ENCODE data around the gene GABARAP. TPM values are rescaled to one million over a fixed set of nuclear protein-coding genes. Genes with fewer than 3 reads are reported as not detected.

Gene GABARAP
- total RNA-seq, 2 donors from 2014 or later, result 212 to 247 TPM

GRCh38 chr17:7208754-7209460, 33.3 kb downstream of the GABARAP start:
- Mint-ChIP-seq H3K4me3 (no peak overlapping the region), H3K36me3 (ENCODE audit: low read depth) (no peaks in the 10 kb centered on the region), H3K27me3 (peaks cover 8% of the 10 kb centered on the region), H3K27ac (peak overlapping the region; percentile 85), H3K4me1 (peaks cover 54% of the 10 kb centered on the region)
- H3K9me3 ChIP-seq (ENCODE audit: control insufficient read depth, low read length, poor library complexity, severe bottlenecking), result no peaks in the 10 kb centered on the region
- DNase-seq (no peak), ATAC-seq (no peak)

GRCh38 chr17:7208027-7208571, 34.1 kb downstream of the GABARAP start:
- peaks cover 50% of the 10 kb centered on the region for H3K4me1 Mint-ChIP-seq
- peak overlapping the region; percentile 100 for H3K27ac Mint-ChIP-seq
- H3K9me3 ChIP-seq (ENCODE audit: control insufficient read depth, low read length, poor library complexity, severe bottlenecking), result no peaks in the 10 kb centered on the region
- ATAC-seq (no peak), DNase-seq (no peak)
- H3K4me3 Mint-ChIP-seq, result no peak overlapping the region
- no peaks in the 10 kb centered on the region for H3K36me3 Mint-ChIP-seq (ENCODE audit: low read depth)
- peaks cover 8% of the 10 kb centered on the region for H3K27me3 Mint-ChIP-seq

GRCh38 chr17:7207120-7208001, 34.9 kb downstream of the GABARAP start:
- Mint-ChIP-seq H3K4me3 (no peak overlapping the region), H3K4me1 (peaks cover 50% of the 10 kb centered on the region), H3K27me3 (peaks cover 6% of the 10 kb centered on the region), H3K27ac (peak overlapping the region; percentile 100), H3K36me3 (ENCODE audit: low read depth) (no peaks in the 10 kb centered on the region)
- DNase-seq (no peak), ATAC-seq (no peak)
- H3K9me3 ChIP-seq (ENCODE audit: control insufficient read depth, low read length, poor library complexity, severe bottlenecking), result no peaks in the 10 kb centered on the region

- Mint-ChIP-seq H3K4me1 (peaks cover 44% of the 10 kb centered on the region), H3K27ac (peak overlapping the region; percentile 100), H3K4me3 (peak overlapping the region; percentile 90), H3K27me3 (no peaks in the 10 kb centered on the region), H3K36me3 (ENCODE audit: low read depth) (no peaks in the 10 kb centered on the region)
- H3K9me3 ChIP-seq (ENCODE audit: control insufficient read depth, low read length, poor library complexity, severe bottlenecking), result no peaks in the 10 kb centered on the region
- ATAC-seq, result no peak
- no peak for DNase-seq
Observed at GRCh38 chr17:7205561-7205960, 36.7 kb downstream of the GABARAP start.

GRCh38 chr17:7204828-7205461, 37.3 kb downstream of the GABARAP start:
- H3K36me3 Mint-ChIP-seq (ENCODE audit: low read depth), result no peaks in the 10 kb centered on the region
- peaks cover 40% of the 10 kb centered on the region for H3K4me1 Mint-ChIP-seq
- no peaks in the 10 kb centered on the region for H3K27me3 Mint-ChIP-seq
- peak overlapping the region; percentile 100 for H3K27ac Mint-ChIP-seq
- H3K9me3 ChIP-seq (ENCODE audit: control insufficient read depth, low read length, poor library complexity, severe bottlenecking), result no peaks in the 10 kb centered on the region
- ATAC-seq, result peak; percentile 84
- peak; percentile 96 for DNase-seq
- H3K4me3 Mint-ChIP-seq, result peak overlapping the region; percentile 90

GRCh38 chr17:7204336-7204735, 37.9 kb downstream of the GABARAP start:
- Mint-ChIP-seq H3K27ac (peak overlapping the region; percentile 100), H3K36me3 (ENCODE audit: low read depth) (no peaks in the 10 kb centered on the region), H3K4me3 (peak overlapping the region; percentile 90), H3K27me3 (no peaks in the 10 kb centered on the region), H3K4me1 (peaks cover 39% of the 10 kb centered on the region)
- no peaks in the 10 kb centered on the region for H3K9me3 ChIP-seq (ENCODE audit: control insufficient read depth, low read length, poor library complexity, severe bottlenecking)
- ATAC-seq (peak; percentile 1), DNase-seq (no peak)

GRCh38 chr17:7203391-7203790, 38.9 kb downstream of the GABARAP start:
- Mint-ChIP-seq H3K27me3 (no peaks in the 10 kb centered on the region), H3K27ac (peak overlapping the region; percentile 100), H3K4me1 (peaks cover 38% of the 10 kb centered on the region), H3K4me3 (peak overlapping the region; percentile 67), H3K36me3 (ENCODE audit: low read depth) (no peaks in the 10 kb centered on the region)
- DNase-seq (no peak), ATAC-seq (no peak)
- H3K9me3 ChIP-seq (ENCODE audit: control insufficient read depth, low read length, poor library complexity, severe bottlenecking), result no peaks in the 10 kb centered on the region

GRCh38 chr17:7196651-7197401, 45.4 kb downstream of the GABARAP start:
- Mint-ChIP-seq H3K4me3 (no peak overlapping the region), H3K27me3 (no peaks in the 10 kb centered on the region), H3K27ac (no peak overlapping the region), H3K4me1 (no peaks in the 10 kb centered on the region), H3K36me3 (ENCODE audit: low read depth) (peaks cover 3% of the 10 kb centered on the region)
- ATAC-seq, result no peak
- DNase-seq, result no peak
- no peaks in the 10 kb centered on the region for H3K9me3 ChIP-seq (ENCODE audit: control insufficient read depth, low read length, poor library complexity, severe bottlenecking)

- Mint-ChIP-seq H3K27ac (no peak overlapping the region), H3K36me3 (ENCODE audit: low read depth) (peaks cover 3% of the 10 kb centered on the region), H3K4me3 (no peak overlapping the region), H3K4me1 (peaks cover 3% of the 10 kb centered on the region), H3K27me3 (no peaks in the 10 kb centered on the region)
- no peaks in the 10 kb centered on the region for H3K9me3 ChIP-seq (ENCODE audit: control insufficient read depth, low read length, poor library complexity, severe bottlenecking)
- no peak for ATAC-seq
- no peak for DNase-seq
Observed at GRCh38 chr17:7195971-7196370, 46.3 kb downstream of the GABARAP start.

- ATAC-seq (no peak), DNase-seq (no peak)
- H3K27me3 Mint-ChIP-seq, result no peaks in the 10 kb centered on the region
- no peak overlapping the region for H3K4me3 Mint-ChIP-seq
- H3K36me3 Mint-ChIP-seq (ENCODE audit: low read depth), result peaks cover 3% of the 10 kb centered on the region
- H3K4me1 Mint-ChIP-seq, result peaks cover 5% of the 10 kb centered on the region
- H3K27ac Mint-ChIP-seq, result peak overlapping the region; percentile 72
- no peaks in the 10 kb centered on the region for H3K9me3 ChIP-seq (ENCODE audit: control insufficient read depth, low read length, poor library complexity, severe bottlenecking)
Observed at GRCh38 chr17:7192271-7192937, 49.8 kb downstream of the GABARAP start.

GRCh38 chr17:7191571-7192270, 50.5 kb downstream of the GABARAP start:
- Mint-ChIP-seq H3K27me3 (no peaks in the 10 kb centered on the region), H3K4me3 (no peak overlapping the region), H3K36me3 (ENCODE audit: low read depth) (peaks cover 3% of the 10 kb centered on the region), H3K27ac (peak overlapping the region; percentile 72), H3K4me1 (peaks cover 6% of the 10 kb centered on the region)
- no peaks in the 10 kb centered on the region for H3K9me3 ChIP-seq (ENCODE audit: control insufficient read depth, low read length, poor library complexity, severe bottlenecking)
- no peak for DNase-seq
- ATAC-seq, result peak; percentile 68

GRCh38 chr17:7191069-7191468, 51.2 kb downstream of the GABARAP start:
- Mint-ChIP-seq H3K27me3 (peaks cover 4% of the 10 kb centered on the region), H3K36me3 (ENCODE audit: low read depth) (peaks cover 3% of the 10 kb centered on the region), H3K4me3 (no peak overlapping the region), H3K27ac (no peak overlapping the region), H3K4me1 (peaks cover 11% of the 10 kb centered on the region)
- H3K9me3 ChIP-seq (ENCODE audit: control insufficient read depth, low read length, poor library complexity, severe bottlenecking), result no peaks in the 10 kb centered on the region
- DNase-seq, result no peak
- ATAC-seq, result no peak

Data from T-helper 17 cell (primary cell).